CD4-positive, alpha-beta T cell (primary cell): ENCODE results near the gene AK5. TPM values are rescaled to one million over a fixed set of nuclear protein-coding genes. Genes with fewer than 3 reads are reported as not detected.
"Not testable (repeated sequence)": the region's sequence is repeated elsewhere in the genome, so short reads cannot be mapped to it uniquely, and the experiment has no call there.

Experiments
- ATAC-seq: fragments of 200-7000 bp; cut with Tn5 transposase; one replicate; pipeline ENCODE4 v1.10.0; 2022; ENCODE audit warnings: mild to moderate bottlenecking; ENCODE audit not compliant: poor library complexity
- CTCF ChIA-PET: fragments of 350-600 bp; sonication (Branson Sonifier 250); formaldehyde crosslinking; loops from one replicate; lab custom pipeline; 2021; ENCODE audit warnings: antibody characterized with exemption, inconsistent platforms; lab: Charles Lee
- POLR2A ChIA-PET: fragments of 350-600 bp; sonication (Branson Sonifier 250); formaldehyde crosslinking; loops from one replicate; lab custom pipeline; 2021; ENCODE audit warnings: antibody characterized with exemption, inconsistent platforms; lab: Charles Lee
- DNase-seq, 14 experiments: peaks; one replicate each; pipeline ENCODE4 v3.0.0-alpha.2; 2013 to 2020; ENCODE audit warnings: mixed read lengths in 2 of 14
- H3K27ac ChIP-seq, 2 donors: one replicate each; pipeline versions ENCODE4 v1.5.1 to v1.7.0; 2013; ENCODE audit warnings: low read length in 2 of 2, low read depth in 1 of 2, mild to moderate bottlenecking in 1 of 2
- H3K27me3 ChIP-seq, 2 experiments: 1 replicate in 1 of 2; 2 replicates in 1 of 2; pipeline versions ENCODE4 v1.6.1 to v1.7.0; 2013; ENCODE audit warnings: low read length in 2 of 2, control low read depth in 1 of 2, mild to moderate bottlenecking in 1 of 2, moderate library complexity in 1 of 2; ENCODE audit not compliant: insufficient read depth in 2 of 2, control insufficient read depth in 1 of 2
- H3K36me3 ChIP-seq: one replicate; pipeline ENCODE4 v1.6.1; 2013; ENCODE audit warnings: low read length, control low read depth; ENCODE audit not compliant: insufficient read depth
- H3K4me1 ChIP-seq: one replicate; pipeline ENCODE4 v1.6.1; 2013; ENCODE audit warnings: low read length, control low read depth; ENCODE audit not compliant: insufficient read depth
- H3K4me3 ChIP-seq: one replicate; pipeline ENCODE4 v1.5.1; 2013; ENCODE audit warnings: mild to moderate bottlenecking, low read length, moderate library complexity
- H3K9me3 ChIP-seq, 2 experiments: 1 replicate in 1 of 2; 2 replicates in 1 of 2; pipeline versions ENCODE4 v1.6.1 to v1.7.0; 2013; ENCODE audit warnings: low read length in 2 of 2, mild to moderate bottlenecking in 2 of 2, control low read depth in 1 of 2, moderate library complexity in 1 of 2; ENCODE audit not compliant: control insufficient read depth in 1 of 2, insufficient read depth in 1 of 2
- H3K27ac Mint-ChIP-seq: one replicate; pipeline ENCODE4 v1.8.0; 2020; ENCODE audit warnings: mixed read lengths
- H3K27me3 Mint-ChIP-seq: one replicate; pipeline ENCODE4 v1.8.0; 2021; ENCODE audit warnings: mixed read lengths
- H3K36me3 Mint-ChIP-seq: one replicate; pipeline ENCODE4 v1.8.0; 2021; ENCODE audit warnings: low read depth, mixed read lengths
- H3K4me1 Mint-ChIP-seq: one replicate; pipeline ENCODE4 v1.8.0; 2021; ENCODE audit warnings: low read depth, mixed read lengths
- H3K4me3 Mint-ChIP-seq: one replicate; pipeline ENCODE4 v1.8.0; 2020; ENCODE audit warnings: mild to moderate bottlenecking, mixed read lengths
- H3K9me3 Mint-ChIP-seq: one replicate; pipeline ENCODE4 v1.8.0; 2020; ENCODE audit warnings: mixed read lengths
- intact Hi-C, 2 experiments: fragments of 100-400 bp; cut with DNase I in 1 of 2; cut with micrococcal nuclease in 1 of 2; formaldehyde crosslinking; loops; one replicate each; pipeline versions ENCODE4 v1.15.1 to v1.9.0; 2023 to 2025; cut with DNase I, micrococcal nuclease
- total RNA-seq, 174 experiments: library from RNA in 2 of 174; stranded (reverse) in 2 of 174; gene quantifications; one replicate each; pipeline ENCODE4 v1.2.3 and lab custom pipeline; 2021 to 2026
- TF ChIP-seq, protein P1 (sequence below): fragments of 200-600 bp; IDR thresholded peaks from one replicate; pipeline ENCODE4 v1.8.0; 2022; ENCODE audit warnings: antibody characterized with exemption, mild to moderate bottlenecking

Gene AK5
- total RNA-seq, 2 experiments from 2014 or later, result 32.0 TPM

DNA sequence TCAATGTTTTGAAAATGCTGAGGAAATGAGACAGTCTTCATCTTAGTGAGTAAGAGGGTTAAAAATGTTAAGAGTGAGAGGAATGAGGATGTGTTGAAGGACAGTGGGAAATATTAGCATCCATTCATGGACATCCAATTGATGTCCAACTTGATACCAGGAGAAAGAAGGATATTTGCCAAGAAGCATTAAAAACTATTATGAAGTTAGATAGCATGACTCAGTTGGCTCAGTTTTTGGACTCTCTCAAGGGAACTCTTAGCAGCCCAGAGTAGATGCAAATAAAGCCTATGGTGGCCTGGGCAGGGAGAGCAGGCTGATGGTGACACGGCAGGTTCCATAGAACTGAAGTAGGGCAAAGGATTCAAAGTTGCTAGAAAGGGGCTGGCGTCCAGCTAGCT, 229.6 kb downstream of the AK5 start:
- TF ChIP-seq, protein P1, sequence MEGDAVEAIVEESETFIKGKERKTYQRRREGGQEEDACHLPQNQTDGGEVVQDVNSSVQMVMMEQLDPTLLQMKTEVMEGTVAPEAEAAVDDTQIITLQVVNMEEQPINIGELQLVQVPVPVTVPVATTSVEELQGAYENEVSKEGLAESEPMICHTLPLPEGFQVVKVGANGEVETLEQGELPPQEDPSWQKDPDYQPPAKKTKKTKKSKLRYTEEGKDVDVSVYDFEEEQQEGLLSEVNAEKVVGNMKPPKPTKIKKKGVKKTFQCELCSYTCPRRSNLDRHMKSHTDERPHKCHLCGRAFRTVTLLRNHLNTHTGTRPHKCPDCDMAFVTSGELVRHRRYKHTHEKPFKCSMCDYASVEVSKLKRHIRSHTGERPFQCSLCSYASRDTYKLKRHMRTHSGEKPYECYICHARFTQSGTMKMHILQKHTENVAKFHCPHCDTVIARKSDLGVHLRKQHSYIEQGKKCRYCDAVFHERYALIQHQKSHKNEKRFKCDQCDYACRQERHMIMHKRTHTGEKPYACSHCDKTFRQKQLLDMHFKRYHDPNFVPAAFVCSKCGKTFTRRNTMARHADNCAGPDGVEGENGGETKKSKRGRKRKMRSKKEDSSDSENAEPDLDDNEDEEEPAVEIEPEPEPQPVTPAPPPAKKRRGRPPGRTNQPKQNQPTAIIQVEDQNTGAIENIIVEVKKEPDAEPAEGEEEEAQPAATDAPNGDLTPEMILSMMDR, result no peak
- ChIA-PET POLR2A (interaction anchor here (1.1 kb wide), 1 partner anchor 13 kb away, joined by 3 read pairs; no protein-coding TSS in a partner anchor), CTCF (no interaction called here)
- H3K9me3 Mint-ChIP-seq, result peaks cover 2% of the 10 kb centered on the region
- Histone ChIP-seq H3K4me3 (no peak overlapping the region), H3K4me1 (no peaks in the 10 kb centered on the region), H3K27ac (no peak overlapping the region), H3K9me3 (no peaks in the 10 kb centered on the region), H3K36me3 (no peaks in the 10 kb centered on the region), H3K27me3 (no peaks in the 10 kb centered on the region)
- no peak overlapping the region for H3K4me3 Mint-ChIP-seq
- H3K4me1 Mint-ChIP-seq, result no peaks in the 10 kb centered on the region
- DNase-seq, result no peak
- H3K36me3 Mint-ChIP-seq, result peaks cover 21% of the 10 kb centered on the region
- no peaks in the 10 kb centered on the region for H3K27me3 Mint-ChIP-seq
- no peak overlapping the region for H3K27ac Mint-ChIP-seq
- no peak for ATAC-seq
- intact Hi-C loops, result no loop called here

DNA sequence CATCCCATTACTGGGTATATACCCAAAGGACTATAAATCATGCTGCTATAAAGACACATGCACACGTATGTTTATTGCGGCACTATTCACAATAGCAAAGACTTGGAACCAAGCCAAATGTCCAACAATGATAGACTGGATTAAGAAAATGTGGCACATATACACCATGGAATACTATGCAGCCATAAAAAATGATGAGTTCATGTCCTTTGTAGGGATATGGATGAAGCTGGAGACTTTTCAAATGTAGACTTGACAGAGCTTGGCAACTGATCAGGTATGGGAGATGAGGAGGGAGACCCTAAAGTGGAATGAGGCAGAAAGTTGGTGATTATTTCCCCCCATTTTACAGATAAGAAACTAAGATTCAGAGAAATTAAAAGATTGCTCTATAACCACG, 230.8 kb downstream of the AK5 start:
- H3K4me1 Mint-ChIP-seq, POLR2A ChIA-PET, H3K27me3 Mint-ChIP-seq, intact Hi-C loops, H3K4me1 ChIP-seq, H3K27me3 ChIP-seq, H3K4me3 Mint-ChIP-seq, H3K36me3 ChIP-seq, DNase-seq, CTCF ChIA-PET, H3K27ac Mint-ChIP-seq, H3K27ac ChIP-seq, ATAC-seq, H3K9me3 Mint-ChIP-seq, H3K9me3 ChIP-seq, H3K4me3 ChIP-seq: not testable (repeated sequence)
- H3K36me3 Mint-ChIP-seq, result peaks cover 30% of the 10 kb centered on the region

DNA sequence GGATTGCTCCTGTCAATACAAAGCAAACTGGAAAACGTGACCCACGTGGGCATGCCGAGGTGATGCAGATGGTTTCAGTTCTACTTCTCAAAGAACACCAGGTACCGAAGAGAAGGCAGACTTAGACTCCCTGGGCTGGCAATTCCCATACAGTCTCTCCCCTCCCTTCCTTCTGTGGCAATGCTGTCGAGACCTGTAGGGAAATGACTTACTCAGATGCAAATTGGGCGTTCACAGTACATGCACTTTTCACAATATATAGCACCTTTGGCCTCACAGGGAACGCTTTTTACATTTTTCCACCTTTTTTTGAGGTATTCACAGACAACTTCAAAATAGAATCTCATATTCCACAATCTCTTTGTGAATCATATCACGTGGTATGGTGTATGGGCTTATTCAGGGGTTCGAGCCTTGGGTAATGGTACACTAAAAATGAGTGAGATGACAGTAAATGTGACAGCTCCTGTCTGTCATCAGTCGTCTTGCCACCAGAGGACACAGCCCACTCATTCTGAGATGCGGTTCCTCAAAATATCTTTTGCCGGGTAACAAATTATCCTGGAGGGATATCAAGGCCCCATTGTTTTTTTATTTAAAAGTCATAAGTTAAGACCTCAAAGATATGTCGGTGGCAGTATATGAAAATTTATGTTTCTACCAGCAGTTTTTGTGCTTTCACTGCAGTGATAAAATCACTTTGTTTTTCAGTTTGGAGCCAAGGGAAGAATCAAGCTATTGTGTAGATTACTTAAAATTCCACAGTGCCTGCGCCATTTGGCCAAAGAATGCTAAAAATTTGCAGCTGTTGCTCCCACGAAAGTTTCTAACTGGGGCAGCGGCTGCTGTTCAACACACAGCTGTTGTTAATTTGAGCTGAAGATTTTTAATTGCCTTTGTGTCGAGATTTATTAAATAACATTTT, 232.3 kb downstream of the AK5 start:
- peaks cover 4 to 12% of the 10 kb centered on the region in 2 experiments for H3K9me3 ChIP-seq
- Mint-ChIP-seq H3K27me3 (no peaks in the 10 kb centered on the region), H3K4me1 (no peaks in the 10 kb centered on the region), H3K4me3 (no peak overlapping the region), H3K9me3 (peaks cover 3% of the 10 kb centered on the region), H3K27ac (no peak overlapping the region), H3K36me3 (peaks cover 42% of the 10 kb centered on the region)
- TF ChIP-seq, protein P1, result no peak
- ChIA-PET CTCF (no interaction called here), POLR2A (interaction anchor here (1.0 kb wide), 1 partner anchor 93 kb away, joined by 3 read pairs; no protein-coding TSS in a partner anchor)
- no peak for ATAC-seq
- no peaks in the 10 kb centered on the region for H3K4me1 ChIP-seq
- intact Hi-C loops, result no loop called here
- no peak overlapping the region for H3K27ac ChIP-seq
- no peaks in the 10 kb centered on the region for H3K27me3 ChIP-seq
- no peaks in the 10 kb centered on the region for H3K36me3 ChIP-seq
- DNase-seq, result no peak
- no peak overlapping the region for H3K4me3 ChIP-seq
